Gastrocnemius medialis (tissue), 4 donors: ENCODE measurements around the gene SSX2IP. TPM values are rescaled to one million over a fixed set of nuclear protein-coding genes. Genes with fewer than 3 reads are reported as not detected.

ENCODE experiments used
- ATAC-seq, 2 donors: fragments of 150-250 bp; one replicate each; pipeline ENCODE4 v1.9.1; 2016
- DNase-seq, 2 donors: peaks; one replicate each; pipeline ENCODE4 v3.0.0-alpha.2; 2019
- H3K27ac ChIP-seq, 4 donors: fragments of 200-600 bp; sonication (generic); 1 replicate in 1 of 4; 2 replicates in 3 of 4; pipeline ENCODE4 v1.5.1; 2016 to 2018; ENCODE audit warnings: mild to moderate bottlenecking in 2 of 4, moderate library complexity in 1 of 4
- H3K27me3 ChIP-seq, 3 donors: fragments of 200-600 bp; sonication (generic) in 2 of 3; 1 replicate in 1 of 3; 2 replicates in 2 of 3; pipeline versions ENCODE4 v1.5.1 to v1.6.0; 2016 to 2019; ENCODE audit warnings: mild to moderate bottlenecking in 1 of 3, moderate library complexity in 1 of 3
- H3K36me3 ChIP-seq, 2 donors: fragments of 200-600 bp; sonication (generic) in 1 of 2; one replicate each; pipeline ENCODE4 v1.5.1; 2017 to 2018
- H3K4me1 ChIP-seq, 2 donors: fragments of 200-600 bp; sonication (generic) in 1 of 2; one replicate each; pipeline ENCODE4 v1.5.1; 2016 to 2017; ENCODE audit warnings: mild to moderate bottlenecking in 2 of 2
- H3K4me3 ChIP-seq, 4 donors: fragments of 200-600 bp; sonication (generic) in 3 of 4; 1 replicate in 1 of 4; 2 replicates in 3 of 4; pipeline ENCODE4 v1.5.1; 2016 to 2019; ENCODE audit warnings: mild to moderate bottlenecking in 2 of 4
- H3K9me3 ChIP-seq, 3 donors: fragments of 200-600 bp; sonication (generic) in 2 of 3; 1 replicate in 1 of 3; 2 replicates in 2 of 3; pipeline ENCODE4 v1.5.1; 2016 to 2019
- POLR2A ChIP-seq, 2 donors: fragments of 450-650 bp; IDR thresholded peaks; one replicate each; pipeline ENCODE4 v1.6.1; 2017; ENCODE audit warnings: antibody characterized with exemption in 2 of 2, mild to moderate bottlenecking in 2 of 2, moderate library complexity in 2 of 2
- in situ Hi-C, 4 donors: fragments of 200-750 bp; cut with MboI; loops; one replicate each; pipeline versions ENCODE4 v1.15.0 to v1.8.0; 2017; ENCODE audit warnings: low sequenced_read_pairs in 4 of 4
- intact Hi-C: fragments of 100-400 bp; cut with DNase I; formaldehyde crosslinking; loops from one replicate; pipeline ENCODE4 v1.15.1; 2023; ENCODE audit warnings: low total_unique reads
- total RNA-seq, 4 donors: library from RNA; depleted of rRNA; stranded (reverse); fragments of >200 nt; gene quantifications; one replicate each; pipeline versions ENCODE4 v1.1.0 to v1.2.3, GENCODE V29; 2016
- TF ChIP-seq, protein P1 (sequence below), 5 experiments: fragments of 450-650 bp in 3 of 5; fragments of 200-600 bp in 2 of 5; sonication (generic) in 2 of 5; IDR thresholded peaks in 4 of 5; conservative IDR thresholded peaks in 1 of 5; 1 replicate in 4 of 5; 2 replicates in 1 of 5; pipeline ENCODE4 v1.5.1; 2016 to 2019; ENCODE audit warnings: antibody characterized with exemption in 5 of 5, mild to moderate bottlenecking in 3 of 5, moderate library complexity in 3 of 5

The SSX2IP gene
- total RNA-seq, 4 donors from 2014 or later = 3.5 to 7.0 (median 4.7) TPM

DNA sequence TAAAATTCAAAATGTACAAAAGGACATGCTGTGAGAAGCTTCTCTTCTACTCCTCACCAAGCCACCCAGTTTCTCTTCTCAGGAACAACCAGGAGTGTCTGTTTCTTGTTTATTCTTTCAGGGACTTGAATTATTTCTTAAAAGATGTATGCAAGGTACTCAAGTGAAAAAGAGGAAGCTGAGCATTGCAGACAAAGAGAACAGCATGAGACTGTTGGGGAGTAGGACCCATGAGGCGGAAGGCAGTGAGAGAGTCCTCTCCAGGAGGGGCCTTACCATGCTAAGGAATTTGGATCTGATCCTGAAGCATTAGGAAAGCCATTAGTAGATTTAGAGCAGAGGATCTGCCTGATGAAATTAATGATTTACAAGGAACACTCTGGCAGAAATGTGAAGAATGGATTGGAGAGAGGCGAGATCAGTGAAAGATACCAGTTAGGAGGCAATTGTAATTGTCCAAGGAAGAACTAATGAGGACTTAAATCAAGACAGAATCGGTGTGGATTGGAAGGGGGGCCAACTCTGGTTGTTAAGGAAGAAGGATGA lies 14.7 kb upstream of the SSX2IP start:
- intact Hi-C loops (no loop called here), in situ Hi-C loops (no loop called here)
- no peaks in the 10 kb centered on the region for H3K36me3 ChIP-seq

DNA sequence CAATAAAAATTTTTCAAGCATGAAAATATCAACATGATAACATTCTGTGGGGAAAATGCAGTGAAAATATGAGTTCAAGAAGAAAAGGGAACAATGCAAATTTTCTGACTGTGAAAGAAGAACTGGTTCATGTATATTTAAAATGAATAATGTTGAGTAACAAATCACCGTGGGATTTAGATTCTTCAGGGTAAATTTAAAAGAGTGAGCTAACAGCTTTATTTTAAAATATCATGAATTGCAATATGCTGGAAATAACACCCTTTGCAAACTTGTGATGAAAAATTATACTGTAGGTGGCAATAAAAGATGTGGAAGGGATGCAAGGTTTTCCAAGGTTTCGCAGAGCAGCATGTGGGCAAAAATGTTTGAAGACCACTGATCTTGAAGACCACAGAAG lies 13.2 kb upstream of the SSX2IP start:
- intact Hi-C loops (no loop called here), in situ Hi-C loops (no loop called here)
- TF ChIP-seq, protein P1, sequence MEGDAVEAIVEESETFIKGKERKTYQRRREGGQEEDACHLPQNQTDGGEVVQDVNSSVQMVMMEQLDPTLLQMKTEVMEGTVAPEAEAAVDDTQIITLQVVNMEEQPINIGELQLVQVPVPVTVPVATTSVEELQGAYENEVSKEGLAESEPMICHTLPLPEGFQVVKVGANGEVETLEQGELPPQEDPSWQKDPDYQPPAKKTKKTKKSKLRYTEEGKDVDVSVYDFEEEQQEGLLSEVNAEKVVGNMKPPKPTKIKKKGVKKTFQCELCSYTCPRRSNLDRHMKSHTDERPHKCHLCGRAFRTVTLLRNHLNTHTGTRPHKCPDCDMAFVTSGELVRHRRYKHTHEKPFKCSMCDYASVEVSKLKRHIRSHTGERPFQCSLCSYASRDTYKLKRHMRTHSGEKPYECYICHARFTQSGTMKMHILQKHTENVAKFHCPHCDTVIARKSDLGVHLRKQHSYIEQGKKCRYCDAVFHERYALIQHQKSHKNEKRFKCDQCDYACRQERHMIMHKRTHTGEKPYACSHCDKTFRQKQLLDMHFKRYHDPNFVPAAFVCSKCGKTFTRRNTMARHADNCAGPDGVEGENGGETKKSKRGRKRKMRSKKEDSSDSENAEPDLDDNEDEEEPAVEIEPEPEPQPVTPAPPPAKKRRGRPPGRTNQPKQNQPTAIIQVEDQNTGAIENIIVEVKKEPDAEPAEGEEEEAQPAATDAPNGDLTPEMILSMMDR (IDR thresholded peaks at IDR 0.05 in 4 of 5, conservative IDR thresholded peaks at IDR 0.05 in 1 of 5) = no peak
- TF ChIP-seq POLR2A (IDR thresholded peaks at IDR 0.05) = no peak
- Histone ChIP-seq H3K4me3 (no peak overlapping the region), H3K36me3 (no peaks in the 10 kb centered on the region), H3K27ac (no peak overlapping the region), H3K27me3 (no peaks in the 10 kb centered on the region), H3K4me1 (peaks cover 0 to under 1% of the 10 kb centered on the region in 2 donors), H3K9me3 (no peaks in the 10 kb centered on the region)
- ATAC-seq = no peak
- no peak for DNase-seq

More for the DNA sequence above, 14.7 kb upstream of the SSX2IP start:
- ATAC-seq (no peak), DNase-seq (no peak)
- H3K27me3 ChIP-seq = no peaks in the 10 kb centered on the region
- H3K27ac ChIP-seq = no peak overlapping the region
- H3K9me3 ChIP-seq = no peaks in the 10 kb centered on the region
- H3K4me1 ChIP-seq = no peaks in the 10 kb centered on the region
- H3K4me3 ChIP-seq = no peak overlapping the region
- TF ChIP-seq, protein P1 (IDR thresholded peaks at IDR 0.05 in 4 of 5, conservative IDR thresholded peaks at IDR 0.05 in 1 of 5) = no peak
- no peak for TF ChIP-seq POLR2A (IDR thresholded peaks at IDR 0.05)

DNA sequence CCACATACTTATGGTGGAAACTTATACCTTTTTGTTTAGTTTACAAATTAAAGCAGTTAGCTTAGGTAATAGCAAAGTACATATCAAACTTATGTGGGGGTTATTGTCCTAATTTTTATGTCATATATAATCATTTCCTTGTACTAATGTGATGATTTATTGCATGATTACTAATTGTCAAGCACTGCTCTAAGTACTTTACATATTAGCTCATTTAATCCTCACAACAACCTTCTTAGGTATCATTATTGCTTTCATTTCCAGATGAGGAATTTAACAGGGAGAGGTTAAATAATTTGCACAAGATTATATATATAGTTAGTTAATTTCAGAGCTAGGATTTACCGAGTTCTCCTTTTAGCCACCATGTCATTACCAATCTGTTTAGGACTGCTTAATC lies 11.9 kb upstream of the SSX2IP start:
- no peak overlapping the region for H3K27ac ChIP-seq
- H3K36me3 ChIP-seq = no peaks in the 10 kb centered on the region
- intact Hi-C loops (no loop called here), in situ Hi-C loops (no loop called here)
- DNase-seq (no peak), ATAC-seq (no peak)
- H3K4me1 ChIP-seq = peaks cover 0 to 3% of the 10 kb centered on the region in 2 donors
- no peaks in the 10 kb centered on the region for H3K9me3 ChIP-seq
- no peak overlapping the region for H3K4me3 ChIP-seq
- no peak for TF ChIP-seq POLR2A (IDR thresholded peaks at IDR 0.05)
- TF ChIP-seq, protein P1 (IDR thresholded peaks at IDR 0.05 in 4 of 5, conservative IDR thresholded peaks at IDR 0.05 in 1 of 5) = no peak
- H3K27me3 ChIP-seq = no peaks in the 10 kb centered on the region

- no peaks in the 10 kb centered on the region for H3K36me3 ChIP-seq
- H3K27me3 ChIP-seq = no peaks in the 10 kb centered on the region
- DNase-seq = no peak
- H3K4me1 ChIP-seq = peaks cover 0 to 3% of the 10 kb centered on the region in 2 donors
- intact Hi-C loops (no loop called here), in situ Hi-C loops (no loop called here)
- no peak overlapping the region for H3K27ac ChIP-seq
- H3K4me3 ChIP-seq = peak overlapping the region in 3 of 4 donors; percentile 2 to 30 (median 15)
- TF ChIP-seq, protein P1 (IDR thresholded peaks at IDR 0.05 in 4 of 5, conservative IDR thresholded peaks at IDR 0.05 in 1 of 5) = no peak
- TF ChIP-seq POLR2A (IDR thresholded peaks at IDR 0.05) = no peak
- ATAC-seq = no peak
- H3K9me3 ChIP-seq = no peaks in the 10 kb centered on the region
These were observed 11.1 kb upstream of the SSX2IP start for GRCh38 chr1:84701376-84701775.

DNA sequence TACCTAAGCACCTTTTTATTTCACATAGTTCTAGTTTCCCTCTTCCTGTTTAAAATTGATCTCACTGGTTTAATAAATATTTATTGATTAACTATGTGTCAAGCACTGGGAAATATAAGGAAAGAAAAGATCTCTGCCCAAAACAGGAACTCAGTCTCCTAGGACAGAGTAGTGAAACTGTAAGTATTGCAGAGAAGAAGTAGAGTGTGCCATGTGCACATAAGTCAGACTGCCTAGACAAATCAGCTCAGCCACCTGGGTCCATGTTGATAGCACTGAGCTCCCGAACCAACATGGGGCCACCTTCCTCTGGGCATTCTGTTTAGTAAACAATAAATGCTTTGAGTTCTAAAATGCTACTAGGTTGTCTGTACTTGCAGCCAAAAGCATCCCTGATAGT lies 9.8 kb upstream of the SSX2IP start:
- H3K9me3 ChIP-seq = no peaks in the 10 kb centered on the region
- no peak for TF ChIP-seq POLR2A (IDR thresholded peaks at IDR 0.05)
- TF ChIP-seq, protein P1 (IDR thresholded peaks at IDR 0.05 in 4 of 5, conservative IDR thresholded peaks at IDR 0.05 in 1 of 5) = no peak
- intact Hi-C loops = no loop called here
- no peak overlapping the region for H3K27ac ChIP-seq
- no peaks in the 10 kb centered on the region for H3K27me3 ChIP-seq
- H3K36me3 ChIP-seq = no peaks in the 10 kb centered on the region
- H3K4me1 ChIP-seq = peaks cover 0 to 3% of the 10 kb centered on the region in 2 donors
- H3K4me3 ChIP-seq = no peak overlapping the region
- no peak for DNase-seq
- ATAC-seq = no peak
- in situ Hi-C loops = no loop called here
